Stimulated activated CD4-positive, alpha-beta T cell treated with anti-CD3 and anti-CD28 coated beads, Interleukin-1b, Interleukin-23, amount 100 ng/mL, for 48 hours (primary cell): ENCODE measurements around the gene GABBR2.

Experiments
- DNase-seq: peaks from one replicate; pipeline ENCODE4 v3.0.0-alpha.2; 2020

Gene GABBR2

GRCh38 chr9:98241357-98242300 is 467.1 kb downstream of the GABBR2 start:
- DNase-seq, result no peak

GRCh38 chr9:98240475-98240874 is 468.3 kb downstream of the GABBR2 start:
- no peak for DNase-seq
